Uterus (tissue), 4 donors: ENCODE data around the gene RFX3. TPM values are rescaled to one million over a fixed set of nuclear protein-coding genes. Genes with fewer than 3 reads are reported as not detected.

Source experiments
- DNase-seq, 2 donors: peaks; one replicate each; pipeline ENCODE4 v3.0.0-alpha.2; 2019 to 2020
- H3K27ac ChIP-seq, 2 donors: fragments of 200-600 bp; sonication (generic); 1 replicate in 1 of 2; 2 replicates in 1 of 2; pipeline ENCODE4 v1.5.1; 2016 to 2018
- H3K27me3 ChIP-seq, 2 donors: fragments of 200-600 bp; sonication (generic); one replicate each; pipeline ENCODE4 v1.5.1; 2018 to 2019; ENCODE audit warnings: control low read depth in 1 of 2
- H3K36me3 ChIP-seq, 2 donors: fragments of 200-600 bp; sonication (generic); one replicate each; pipeline ENCODE4 v1.5.1; 2019; ENCODE audit warnings: control low read depth in 1 of 2
- H3K4me1 ChIP-seq, 2 donors: fragments of 200-600 bp; sonication (generic); one replicate each; pipeline ENCODE4 v1.5.1; 2018 to 2019; ENCODE audit warnings: control low read depth in 1 of 2
- H3K4me3 ChIP-seq, 2 donors: fragments of 200-600 bp; sonication (generic); 1 replicate in 1 of 2; 2 replicates in 1 of 2; pipeline ENCODE4 v1.5.1; 2018 to 2019; ENCODE audit warnings: mild to moderate bottlenecking in 1 of 2
- H3K9me3 ChIP-seq, 2 donors: fragments of 200-600 bp; sonication (generic); one replicate each; pipeline ENCODE4 v1.5.1; 2019; ENCODE audit warnings: control low read depth in 1 of 2
- CTCF ChIP-seq, 4 experiments: fragments of 200-600 bp in 2 of 4; fragments of 450-650 bp in 2 of 4; sonication (generic) in 2 of 4; IDR thresholded peaks; one replicate each; pipeline ENCODE4 v1.5.1; 2016 to 2019; ENCODE audit warnings: antibody characterized with exemption in 4 of 4, mild to moderate bottlenecking in 2 of 4, moderate library complexity in 1 of 4
- POLR2A ChIP-seq, 2 donors: fragments of 450-650 bp; IDR thresholded peaks; one replicate each; pipeline ENCODE4 v1.6.1; 2016; ENCODE audit warnings: antibody characterized with exemption in 2 of 2, mild to moderate bottlenecking in 1 of 2, moderate library complexity in 1 of 2
- intact Hi-C: fragments of 100-400 bp; cut with DNase I; formaldehyde crosslinking; loops from one replicate; pipeline ENCODE4 v1.15.1; 2023; ENCODE audit warnings: low total_unique reads
- total RNA-seq, 4 donors: library from RNA; depleted of rRNA in 3 of 4; stranded (reverse); fragments of >200 nt in 3 of 4; gene quantifications; one replicate each; pipeline versions ENCODE4 v1.1.0 to v1.2.4, GENCODE V29; 2014 to 2023
- donor health status: DM: yes; HTN: yes; CAD: no.

The RFX3 gene
- total RNA-seq, 4 donors from 2014 or later = 8.5 to 43.3 (median 21.9) TPM

GRCh38 chr9:3285365-3286161 lies 240.2 kb downstream of the RFX3 start:
- intact Hi-C loops = loop anchor here (5.0 kb wide), 1 partner anchor 428 kb away; no protein-coding TSS in a partner anchor

GRCh38 chr9:3282365-3282764 lies 243.4 kb downstream of the RFX3 start:
- Histone ChIP-seq H3K4me3 (no peak overlapping the region), H3K9me3 (no peaks in the 10 kb centered on the region), H3K27ac (no peak overlapping the region), H3K36me3 (no peaks in the 10 kb centered on the region), H3K4me1 (no peaks in the 10 kb centered on the region), H3K27me3 (no peaks in the 10 kb centered on the region)
- no peak for TF ChIP-seq POLR2A (IDR thresholded peaks at IDR 0.05)
- no peak for TF ChIP-seq CTCF (IDR thresholded peaks at IDR 0.05)
- DNase-seq = no peak
- intact Hi-C loops = no loop called here

More at GRCh38 chr9:3285365-3286161, 240.2 kb downstream of the RFX3 start:
- Histone ChIP-seq H3K4me1 (no peaks in the 10 kb centered on the region), H3K36me3 (no peaks in the 10 kb centered on the region), H3K9me3 (no peaks in the 10 kb centered on the region), H3K4me3 (no peak overlapping the region), H3K27ac (no peak overlapping the region), H3K27me3 (no peaks in the 10 kb centered on the region)
- TF ChIP-seq CTCF (IDR thresholded peaks at IDR 0.05) (no peak), POLR2A (IDR thresholded peaks at IDR 0.05) (no peak)
- DNase-seq = no peak

GRCh38 chr9:3281399-3281798 lies 244.4 kb downstream of the RFX3 start:
- intact Hi-C loops = no loop called here
- Histone ChIP-seq H3K27ac (no peak overlapping the region), H3K9me3 (no peaks in the 10 kb centered on the region), H3K4me1 (no peaks in the 10 kb centered on the region), H3K27me3 (no peaks in the 10 kb centered on the region), H3K4me3 (no peak overlapping the region), H3K36me3 (no peaks in the 10 kb centered on the region)
- no peak for DNase-seq
- no peak for TF ChIP-seq CTCF (IDR thresholded peaks at IDR 0.05)

- Histone ChIP-seq H3K4me3 (no peak overlapping the region), H3K27me3 (no peaks in the 10 kb centered on the region)
- TF ChIP-seq POLR2A (IDR thresholded peaks at IDR 0.05) = no peak
- TF ChIP-seq CTCF (IDR thresholded peaks at IDR 0.05) = no peak
Measured at GRCh38 chr9:3277200-3277599, 248.6 kb downstream of the RFX3 start.

DNA sequence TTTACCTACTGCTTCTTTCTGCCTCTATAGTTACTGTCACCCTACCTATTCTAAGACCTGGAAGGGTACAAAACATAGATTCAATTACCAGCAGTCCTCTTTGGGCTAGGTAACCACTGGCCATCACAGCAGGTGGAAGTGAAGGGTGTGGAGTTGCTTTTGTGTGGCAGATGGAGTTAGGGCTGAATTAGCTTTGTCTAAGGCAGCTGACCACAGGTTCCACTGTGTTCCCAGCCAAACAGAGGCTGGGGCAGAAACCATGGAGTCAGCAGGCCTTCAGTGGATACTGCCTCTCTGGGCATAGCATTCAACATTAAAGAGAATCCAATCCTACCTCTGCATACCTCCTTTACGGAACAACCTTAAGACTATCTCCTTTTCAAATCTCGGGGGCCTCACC lies 254.2 kb downstream of the RFX3 start:
- intact Hi-C loops = no loop called here
- no peaks in the 10 kb centered on the region for H3K36me3 ChIP-seq
- no peak overlapping the region for H3K4me3 ChIP-seq
- no peak overlapping the region for H3K27ac ChIP-seq
- H3K4me1 ChIP-seq = no peaks in the 10 kb centered on the region
- no peak for DNase-seq
- no peaks in the 10 kb centered on the region for H3K27me3 ChIP-seq
- H3K9me3 ChIP-seq = no peaks in the 10 kb centered on the region
- no peak for TF ChIP-seq CTCF (IDR thresholded peaks at IDR 0.05)
- no peak for TF ChIP-seq POLR2A (IDR thresholded peaks at IDR 0.05)

More at GRCh38 chr9:3277200-3277599, 248.6 kb downstream of the RFX3 start:
- intact Hi-C loops = no loop called here
- Histone ChIP-seq H3K4me1 (no peaks in the 10 kb centered on the region), H3K36me3 (no peaks in the 10 kb centered on the region), H3K27ac (no peak overlapping the region), H3K9me3 (no peaks in the 10 kb centered on the region)
- DNase-seq = no peak
